Neural cell (in vitro differentiated cells): Measurements from ENCODE around the gene NDUFB7. TPM values are rescaled to one million over a fixed set of nuclear protein-coding genes. Genes with fewer than 3 reads are reported as not detected.

ENCODE experiments used
- H2AFZ ChIP-seq: fragments of 200-600, 300-800 bp; sonication (generic), shearing (Covaris generic); 2 replicates; pipeline ENCODE4 v1.6.0; 2014; ENCODE audit warnings: low read depth, mild to moderate bottlenecking, antibody characterized with exemption, low read length, moderate library complexity
- H3F3A ChIP-seq: fragments of 200-600 bp; shearing (Covaris generic); 2 replicates; pipeline ENCODE4 v1.6.1; 2016; ENCODE audit warnings: mild to moderate bottlenecking, moderate library complexity, mixed read lengths, antibody characterized with exemption, low read length; ENCODE audit not compliant: insufficient read depth, poor library complexity, severe bottlenecking
- H3K27ac ChIP-seq: fragments of 200-600, 300-800 bp; sonication (generic), shearing (Covaris generic); 2 replicates; pipeline ENCODE4 v1.5.1; 2014; ENCODE audit warnings: mild to moderate bottlenecking, low read length, moderate library complexity
- H3K27me3 ChIP-seq: fragments of 300-800, 200-600 bp; sonication (generic), shearing (Covaris generic); 2 replicates; pipeline ENCODE4 v1.6.0; 2014; ENCODE audit warnings: mild to moderate bottlenecking, low read depth, low read length, moderate library complexity; ENCODE audit not compliant: insufficient read depth
- H3K36me3 ChIP-seq: fragments of 300-800, 200-600 bp; sonication (generic), shearing (Covaris generic); 2 replicates; pipeline ENCODE4 v1.5.1; 2014; ENCODE audit warnings: mild to moderate bottlenecking, antibody characterized with exemption, low read length, moderate library complexity; ENCODE audit not compliant: insufficient read depth
- H3K4me2 ChIP-seq: fragments of 300-800, 200-600 bp; sonication (generic), shearing (Covaris generic); 2 replicates; pipeline ENCODE4 v1.6.0; 2014; ENCODE audit warnings: mild to moderate bottlenecking, low read length
- H3K4me3 ChIP-seq: fragments of 300-800, 200-600 bp; sonication (generic), shearing (Covaris generic); 2 replicates; pipeline ENCODE4 v1.5.1; 2014; ENCODE audit warnings: mild to moderate bottlenecking, low read length, moderate library complexity
- H3K79me2 ChIP-seq: fragments of 200-600 bp; shearing (Covaris generic); replicated peaks from 2 replicates; pipeline ENCODE4 v1.6.0; 2014; ENCODE audit warnings: mild to moderate bottlenecking, low read length, moderate library complexity; ENCODE audit not compliant: insufficient read depth
- H3K9ac ChIP-seq: fragments of 300-800, 200-600 bp; sonication (generic), shearing (Covaris generic); 2 replicates; pipeline ENCODE4 v1.6.1; 2016; ENCODE audit warnings: mild to moderate bottlenecking, low read length, mixed read lengths
- H3K9me2 ChIP-seq: fragments of 200-600 bp; shearing (Covaris generic); 2 replicates; pipeline ENCODE4 v1.6.1; 2016; ENCODE audit warnings: mild to moderate bottlenecking, low read length, mixed read lengths; ENCODE audit not compliant: insufficient read depth
- H3K9me3 ChIP-seq: fragments of 200-600, 300-800 bp; sonication (generic), shearing (Covaris generic); 2 replicates; pipeline ENCODE4 v1.6.1; 2016; ENCODE audit warnings: mild to moderate bottlenecking, mixed run types, low read length, moderate library complexity, mixed read lengths
- H4K20me1 ChIP-seq: fragments of 200-600 bp; shearing (Covaris generic); 2 replicates; pipeline ENCODE4 v1.6.1; 2016; ENCODE audit warnings: mild to moderate bottlenecking, mixed run types; ENCODE audit not compliant: insufficient read depth
- EP300 ChIP-seq: fragments of 450-650 bp; conservative IDR thresholded peaks from 2 replicates; pipeline ENCODE4 v1.6.1; 2014; ENCODE audit warnings: antibody characterized with exemption, mild to moderate bottlenecking, moderate library complexity; ENCODE audit not compliant: poor library complexity, severe bottlenecking
- EZH2 ChIP-seq: fragments of 200-600, 300-800 bp; shearing (Covaris generic), sonication (generic); IDR thresholded peaks from 2 replicates; pipeline ENCODE4 v1.6.1; 2014; ENCODE audit warnings: antibody characterized with exemption, low read length, borderline replicate concordance, mild to moderate bottlenecking; ENCODE audit not compliant: insufficient read depth, poor library complexity, severe bottlenecking
- MXI1 ChIP-seq: fragments of 450-650 bp; conservative IDR thresholded peaks from 2 replicates; pipeline ENCODE4 v1.6.1; 2014; ENCODE audit warnings: antibody characterized with exemption, mild to moderate bottlenecking; ENCODE audit not compliant: poor library complexity, severe bottlenecking
- POLR2AphosphoS5 ChIP-seq: IDR thresholded peaks from 2 replicates; pipeline ENCODE4 v1.6.1; 2012
- RAD21 ChIP-seq: fragments of 450-650 bp; conservative IDR thresholded peaks from 2 replicates; pipeline ENCODE4 v1.6.1; 2014; ENCODE audit warnings: antibody characterized with exemption, mild to moderate bottlenecking, moderate library complexity
- SMC3 ChIP-seq: fragments of 450-650 bp; conservative IDR thresholded peaks from 2 replicates; pipeline ENCODE4 v1.6.1; 2014; ENCODE audit warnings: antibody characterized with exemption, mild to moderate bottlenecking, moderate library complexity; ENCODE audit not compliant: poor library complexity
- TAF1 ChIP-seq: IDR thresholded peaks from 2 replicates; pipeline ENCODE4 v1.6.1; 2012; ENCODE audit warnings: low read depth
- polyA plus RNA-seq: library from polyadenylated mRNA; depleted of rRNA; stranded (reverse); fragments of >200 nt; gene quantifications from 2 replicates; pipeline ENCODE4 v1.2.3, GENCODE V29; 2014
- TF ChIP-seq, protein P1 (sequence below): fragments of 450-650 bp; IDR thresholded peaks from 2 replicates; pipeline ENCODE4 v1.5.1; 2014; ENCODE audit warnings: antibody characterized with exemption, mild to moderate bottlenecking, moderate library complexity; ENCODE audit not compliant: poor library complexity, severe bottlenecking
- TF ChIP-seq, protein P2 (sequence below): IDR thresholded peaks from 2 replicates; pipeline ENCODE4 v1.6.1; 2012; ENCODE audit warnings: borderline replicate concordance

The NDUFB7 gene
- polyA plus RNA-seq, 1 donor from 2014 or later: 615 TPM

DNA sequence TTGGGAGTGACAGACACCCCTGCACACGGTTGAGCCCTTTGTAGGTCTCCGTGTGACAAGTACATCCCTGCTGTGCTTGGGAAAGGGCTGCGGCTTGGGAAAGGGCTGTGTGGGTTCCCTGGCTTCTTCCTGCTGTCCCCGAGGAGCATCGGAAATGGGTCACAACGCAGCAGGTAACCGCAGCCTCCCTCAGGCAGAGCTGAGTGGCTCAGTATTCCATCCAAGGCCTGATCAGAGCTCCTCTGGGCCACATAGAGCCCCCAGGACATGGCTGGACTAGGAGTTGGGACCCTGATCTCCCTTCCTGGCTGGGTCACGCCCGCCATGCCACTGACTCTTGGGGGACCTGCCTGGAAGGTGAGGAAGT is 26.2 kb downstream of the NDUFB7 start:
- H3K9ac ChIP-seq: no peak overlapping the region

DNA sequence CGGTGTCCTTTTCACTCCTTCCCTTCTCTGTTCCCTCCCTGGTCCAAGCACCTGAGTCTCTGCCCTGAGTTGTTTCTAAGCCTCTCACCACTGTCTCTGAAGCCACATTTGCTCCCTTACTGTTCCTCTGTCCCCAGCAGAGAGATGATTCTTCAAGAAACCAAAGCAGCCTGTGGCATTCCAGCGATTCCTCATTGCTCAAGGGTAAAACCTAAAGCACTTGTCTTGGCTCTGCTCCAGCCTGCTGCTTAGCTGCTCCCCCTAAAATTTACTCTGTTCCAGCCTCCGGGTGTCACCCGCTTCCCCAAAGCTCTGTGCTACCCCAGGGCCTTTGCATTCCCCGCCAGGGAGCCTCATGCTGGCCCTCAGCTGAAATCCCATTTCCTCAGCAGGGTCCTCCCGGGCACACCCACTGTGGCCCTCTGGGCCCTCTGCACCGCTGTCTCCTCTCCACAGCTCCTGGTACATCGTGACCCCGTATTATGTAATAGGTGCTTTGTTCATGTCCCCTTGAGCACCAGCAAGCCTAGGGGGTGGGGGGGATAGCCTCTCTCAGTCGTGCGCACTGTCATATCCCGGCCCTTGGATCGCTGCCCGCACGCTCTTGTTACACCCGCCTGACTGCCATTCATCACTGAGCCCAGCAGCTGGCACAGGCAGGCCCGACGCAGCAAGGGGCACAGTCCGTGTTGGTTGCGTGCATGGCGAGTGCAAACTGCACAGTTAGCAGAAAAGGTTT is 26.7 kb downstream of the NDUFB7 start:
- Histone ChIP-seq H3K4me3 (no peak overlapping the region), H2AFZ (no peak overlapping the region), H3K27ac (no peak overlapping the region), H3K4me2 (no peak overlapping the region), H3K9ac (no peak overlapping the region), H3K9me3 (no peaks in the 10 kb centered on the region), H3K9me2 (no peaks in the 10 kb centered on the region), H3K79me2 (peaks cover 2% of the 10 kb centered on the region), H3K27me3 (no peaks in the 10 kb centered on the region), H3K36me3 (no peaks in the 10 kb centered on the region), H3F3A (no peaks in the 10 kb centered on the region), H4K20me1 (no peaks in the 10 kb centered on the region)
- TF ChIP-seq POLR2AphosphoS5 (no peak), RAD21 (no peak), TAF1 (no peak), EP300 (no peak), EZH2 (no peak), SMC3 (no peak), MXI1 (no peak)
- TF ChIP-seq, protein P1, sequence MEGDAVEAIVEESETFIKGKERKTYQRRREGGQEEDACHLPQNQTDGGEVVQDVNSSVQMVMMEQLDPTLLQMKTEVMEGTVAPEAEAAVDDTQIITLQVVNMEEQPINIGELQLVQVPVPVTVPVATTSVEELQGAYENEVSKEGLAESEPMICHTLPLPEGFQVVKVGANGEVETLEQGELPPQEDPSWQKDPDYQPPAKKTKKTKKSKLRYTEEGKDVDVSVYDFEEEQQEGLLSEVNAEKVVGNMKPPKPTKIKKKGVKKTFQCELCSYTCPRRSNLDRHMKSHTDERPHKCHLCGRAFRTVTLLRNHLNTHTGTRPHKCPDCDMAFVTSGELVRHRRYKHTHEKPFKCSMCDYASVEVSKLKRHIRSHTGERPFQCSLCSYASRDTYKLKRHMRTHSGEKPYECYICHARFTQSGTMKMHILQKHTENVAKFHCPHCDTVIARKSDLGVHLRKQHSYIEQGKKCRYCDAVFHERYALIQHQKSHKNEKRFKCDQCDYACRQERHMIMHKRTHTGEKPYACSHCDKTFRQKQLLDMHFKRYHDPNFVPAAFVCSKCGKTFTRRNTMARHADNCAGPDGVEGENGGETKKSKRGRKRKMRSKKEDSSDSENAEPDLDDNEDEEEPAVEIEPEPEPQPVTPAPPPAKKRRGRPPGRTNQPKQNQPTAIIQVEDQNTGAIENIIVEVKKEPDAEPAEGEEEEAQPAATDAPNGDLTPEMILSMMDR: no peak
- TF ChIP-seq, protein P2, sequence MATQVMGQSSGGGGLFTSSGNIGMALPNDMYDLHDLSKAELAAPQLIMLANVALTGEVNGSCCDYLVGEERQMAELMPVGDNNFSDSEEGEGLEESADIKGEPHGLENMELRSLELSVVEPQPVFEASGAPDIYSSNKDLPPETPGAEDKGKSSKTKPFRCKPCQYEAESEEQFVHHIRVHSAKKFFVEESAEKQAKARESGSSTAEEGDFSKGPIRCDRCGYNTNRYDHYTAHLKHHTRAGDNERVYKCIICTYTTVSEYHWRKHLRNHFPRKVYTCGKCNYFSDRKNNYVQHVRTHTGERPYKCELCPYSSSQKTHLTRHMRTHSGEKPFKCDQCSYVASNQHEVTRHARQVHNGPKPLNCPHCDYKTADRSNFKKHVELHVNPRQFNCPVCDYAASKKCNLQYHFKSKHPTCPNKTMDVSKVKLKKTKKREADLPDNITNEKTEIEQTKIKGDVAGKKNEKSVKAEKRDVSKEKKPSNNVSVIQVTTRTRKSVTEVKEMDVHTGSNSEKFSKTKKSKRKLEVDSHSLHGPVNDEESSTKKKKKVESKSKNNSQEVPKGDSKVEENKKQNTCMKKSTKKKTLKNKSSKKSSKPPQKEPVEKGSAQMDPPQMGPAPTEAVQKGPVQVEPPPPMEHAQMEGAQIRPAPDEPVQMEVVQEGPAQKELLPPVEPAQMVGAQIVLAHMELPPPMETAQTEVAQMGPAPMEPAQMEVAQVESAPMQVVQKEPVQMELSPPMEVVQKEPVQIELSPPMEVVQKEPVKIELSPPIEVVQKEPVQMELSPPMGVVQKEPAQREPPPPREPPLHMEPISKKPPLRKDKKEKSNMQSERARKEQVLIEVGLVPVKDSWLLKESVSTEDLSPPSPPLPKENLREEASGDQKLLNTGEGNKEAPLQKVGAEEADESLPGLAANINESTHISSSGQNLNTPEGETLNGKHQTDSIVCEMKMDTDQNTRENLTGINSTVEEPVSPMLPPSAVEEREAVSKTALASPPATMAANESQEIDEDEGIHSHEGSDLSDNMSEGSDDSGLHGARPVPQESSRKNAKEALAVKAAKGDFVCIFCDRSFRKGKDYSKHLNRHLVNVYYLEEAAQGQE: no peak

More for the DNA sequence above, 26.2 kb downstream of the NDUFB7 start:
- Histone ChIP-seq H4K20me1 (no peaks in the 10 kb centered on the region), H3K9me2 (no peaks in the 10 kb centered on the region), H3K4me3 (no peak overlapping the region), H3K36me3 (no peaks in the 10 kb centered on the region), H3F3A (no peaks in the 10 kb centered on the region), H3K79me2 (peaks cover 2% of the 10 kb centered on the region), H3K9me3 (no peaks in the 10 kb centered on the region), H3K27me3 (no peaks in the 10 kb centered on the region), H3K4me2 (no peak overlapping the region), H3K27ac (no peak overlapping the region), H2AFZ (no peak overlapping the region)
- TF ChIP-seq, protein P2: no peak
- TF ChIP-seq RAD21 (no peak), POLR2AphosphoS5 (no peak), TAF1 (no peak), EP300 (no peak), SMC3 (no peak), MXI1 (no peak), EZH2 (no peak)
- TF ChIP-seq, protein P1: no peak
